Peyer's patch (tissue), 4 donors: ENCODE measurements around the gene SLC9A1. TPM values are rescaled to one million over a fixed set of nuclear protein-coding genes. Genes with fewer than 3 reads are reported as not detected.

Experiments
- DNase-seq, 3 donors: peaks; one replicate each; pipeline ENCODE4 v3.0.0-alpha.2; 2017 to 2019
- H3K27ac ChIP-seq, 4 donors: fragments of 200-600 bp; sonication (generic); one replicate each; pipeline ENCODE4 v1.5.1; 2016 to 2019
- H3K27me3 ChIP-seq, 2 donors: fragments of 200-600 bp; sonication (generic); one replicate each; pipeline ENCODE4 v1.5.1; 2019
- H3K36me3 ChIP-seq, 3 donors: fragments of 200-600 bp; sonication (generic); one replicate each; pipeline ENCODE4 v1.5.1; 2016 to 2019
- H3K4me1 ChIP-seq, 4 donors: fragments of 200-600 bp; sonication (generic); one replicate each; pipeline ENCODE4 v1.5.1; 2016 to 2019
- H3K4me3 ChIP-seq, 4 donors: fragments of 200-600 bp; sonication (generic); 1 replicate in 3 of 4; 2 replicates in 1 of 4; pipeline ENCODE4 v1.5.1; 2016 to 2019; ENCODE audit warnings: mild to moderate bottlenecking in 1 of 4
- H3K9me3 ChIP-seq, 4 donors: fragments of 200-600 bp; sonication (generic); one replicate each; pipeline ENCODE4 v1.5.1; 2016 to 2019; ENCODE audit warnings: mild to moderate bottlenecking in 1 of 4
- POLR2A ChIP-seq, 2 donors: fragments of 450-650 bp; IDR thresholded peaks; one replicate each; pipeline ENCODE4 v1.5.1; 2017; ENCODE audit warnings: antibody characterized with exemption in 2 of 2, mild to moderate bottlenecking in 2 of 2, moderate library complexity in 2 of 2
- total RNA-seq, 4 donors: library from RNA; depleted of rRNA; stranded (reverse); fragments of >200 nt; gene quantifications; one replicate each; pipeline ENCODE4 v1.1.0, GENCODE V29; 2016
- TF ChIP-seq, protein P1 (sequence below), 6 experiments: fragments of 450-650 bp in 4 of 6; fragments of 200-600 bp in 2 of 6; sonication (generic) in 1 of 6; IDR thresholded peaks; one replicate each; pipeline ENCODE4 v1.5.1; 2017 to 2019; ENCODE audit warnings: antibody characterized with exemption in 6 of 6, mild to moderate bottlenecking in 3 of 6, moderate library complexity in 1 of 6

Gene SLC9A1
- total RNA-seq, 4 donors from 2014 or later, result 5.8 to 68.3 (median 48.2) TPM

DNA sequence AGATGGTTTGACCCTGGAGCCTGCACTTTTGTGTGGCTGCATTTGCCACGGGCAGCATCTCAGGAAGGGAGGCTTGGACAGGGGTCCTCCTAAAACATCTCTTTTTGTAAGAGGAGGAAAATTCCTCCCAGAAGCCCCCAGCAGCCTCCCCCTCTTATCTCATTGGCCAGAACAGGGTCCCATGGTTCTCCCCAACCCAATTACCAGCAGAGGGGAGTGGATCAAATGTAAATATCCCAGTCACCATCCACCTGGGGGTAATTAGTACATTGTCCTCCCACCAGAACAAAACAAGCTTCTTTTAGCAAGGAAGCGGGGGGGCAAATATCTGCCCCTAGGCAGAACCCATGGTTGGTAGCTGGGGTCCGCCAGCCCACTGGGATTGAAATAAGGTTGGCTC is 97.5 kb downstream of the SLC9A1 start:
- peak overlapping the region in 1 of 4 donors; percentile 30 for H3K27ac ChIP-seq

DNA sequence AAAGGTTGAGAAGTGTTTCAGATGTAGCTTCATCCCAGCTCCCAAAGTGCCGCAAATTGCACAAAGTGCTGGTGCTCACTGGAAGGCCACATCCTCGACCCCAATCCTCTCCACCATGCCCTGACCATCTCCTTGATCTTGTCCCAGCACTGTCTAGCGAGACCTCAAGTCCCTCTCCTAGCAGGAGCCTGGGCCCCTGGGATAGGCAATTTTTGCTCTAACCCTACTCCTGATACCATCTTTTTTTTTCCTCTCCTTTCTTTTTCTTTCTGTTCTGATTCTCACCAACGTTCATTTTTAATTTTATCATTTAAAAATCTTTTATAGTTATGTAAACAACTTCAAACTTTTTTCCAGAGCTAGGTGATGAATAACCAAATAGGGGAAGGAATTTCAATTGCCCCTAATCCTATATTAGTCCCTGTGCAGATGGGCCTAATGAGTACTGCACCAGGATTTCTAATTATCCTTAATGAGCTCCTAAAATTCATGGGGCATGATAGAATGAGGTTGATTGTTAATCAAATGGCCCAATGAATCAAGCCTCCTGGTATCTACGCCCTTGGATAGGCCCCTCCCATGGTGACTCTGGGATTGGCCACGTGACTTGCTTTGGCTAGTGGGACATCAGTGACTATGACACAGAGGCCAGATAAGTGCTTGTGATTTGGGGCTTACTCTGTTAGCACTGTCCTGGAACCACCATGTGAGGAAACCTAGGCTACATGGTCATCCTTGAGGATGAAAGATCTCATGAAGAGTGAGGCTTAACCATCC is 100.8 kb downstream of the SLC9A1 start:
- TF ChIP-seq, protein P1, sequence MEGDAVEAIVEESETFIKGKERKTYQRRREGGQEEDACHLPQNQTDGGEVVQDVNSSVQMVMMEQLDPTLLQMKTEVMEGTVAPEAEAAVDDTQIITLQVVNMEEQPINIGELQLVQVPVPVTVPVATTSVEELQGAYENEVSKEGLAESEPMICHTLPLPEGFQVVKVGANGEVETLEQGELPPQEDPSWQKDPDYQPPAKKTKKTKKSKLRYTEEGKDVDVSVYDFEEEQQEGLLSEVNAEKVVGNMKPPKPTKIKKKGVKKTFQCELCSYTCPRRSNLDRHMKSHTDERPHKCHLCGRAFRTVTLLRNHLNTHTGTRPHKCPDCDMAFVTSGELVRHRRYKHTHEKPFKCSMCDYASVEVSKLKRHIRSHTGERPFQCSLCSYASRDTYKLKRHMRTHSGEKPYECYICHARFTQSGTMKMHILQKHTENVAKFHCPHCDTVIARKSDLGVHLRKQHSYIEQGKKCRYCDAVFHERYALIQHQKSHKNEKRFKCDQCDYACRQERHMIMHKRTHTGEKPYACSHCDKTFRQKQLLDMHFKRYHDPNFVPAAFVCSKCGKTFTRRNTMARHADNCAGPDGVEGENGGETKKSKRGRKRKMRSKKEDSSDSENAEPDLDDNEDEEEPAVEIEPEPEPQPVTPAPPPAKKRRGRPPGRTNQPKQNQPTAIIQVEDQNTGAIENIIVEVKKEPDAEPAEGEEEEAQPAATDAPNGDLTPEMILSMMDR (IDR thresholded peaks at IDR 0.05), result no peak
- no peak for TF ChIP-seq POLR2A (IDR thresholded peaks at IDR 0.05)
- H3K9me3 ChIP-seq, result no peaks in the 10 kb centered on the region

More for the DNA sequence above, 97.5 kb downstream of the SLC9A1 start:
- peaks cover 0 to 8% (median 0%) of the 10 kb centered on the region in 4 donors for H3K4me1 ChIP-seq
- H3K4me3 ChIP-seq, result no peak overlapping the region
- no peak for DNase-seq
- TF ChIP-seq POLR2A (IDR thresholded peaks at IDR 0.05), result no peak
- no peaks in the 10 kb centered on the region for H3K27me3 ChIP-seq
- H3K36me3 ChIP-seq, result no peaks in the 10 kb centered on the region
- no peaks in the 10 kb centered on the region for H3K9me3 ChIP-seq

DNA sequence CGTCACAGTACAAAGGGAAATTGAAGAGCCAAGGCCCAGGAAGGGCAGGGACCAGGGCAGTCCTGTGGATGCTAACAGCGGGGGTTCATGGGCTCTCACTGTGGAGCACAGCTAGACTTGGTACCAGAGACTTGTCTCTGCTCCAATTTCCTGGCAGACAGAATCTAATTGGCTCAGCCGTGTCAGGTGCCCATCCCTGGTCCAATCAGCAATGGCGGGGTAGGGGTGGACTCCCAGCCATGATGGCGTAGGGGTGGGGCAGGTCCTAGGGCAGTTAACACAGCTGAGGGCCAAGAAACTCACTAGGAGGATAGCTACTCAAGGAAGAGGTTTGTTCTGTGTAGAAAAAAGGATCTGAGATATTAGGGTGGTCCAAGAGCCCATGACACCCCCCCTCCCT is 102.4 kb downstream of the SLC9A1 start:
- no peaks in the 10 kb centered on the region for H3K36me3 ChIP-seq
- no peak for TF ChIP-seq POLR2A (IDR thresholded peaks at IDR 0.05)
- TF ChIP-seq, protein P1 (IDR thresholded peaks at IDR 0.05), result no peak
- H3K27me3 ChIP-seq, result no peaks in the 10 kb centered on the region
- DNase-seq, result no peak
- no peaks in the 10 kb centered on the region for H3K9me3 ChIP-seq
- peaks cover 0 to 2% (median 0%) of the 10 kb centered on the region in 4 donors for H3K4me1 ChIP-seq
- no peak overlapping the region for H3K4me3 ChIP-seq
- H3K27ac ChIP-seq, result no peak overlapping the region

More for the DNA sequence above, 100.8 kb downstream of the SLC9A1 start:
- H3K27me3 ChIP-seq, result no peaks in the 10 kb centered on the region
- peaks cover 0 to 8% (median 0%) of the 10 kb centered on the region in 4 donors for H3K4me1 ChIP-seq
- no peaks in the 10 kb centered on the region for H3K36me3 ChIP-seq
- no peak overlapping the region for H3K4me3 ChIP-seq
- no peak overlapping the region for H3K27ac ChIP-seq
- no peak for DNase-seq

DNA sequence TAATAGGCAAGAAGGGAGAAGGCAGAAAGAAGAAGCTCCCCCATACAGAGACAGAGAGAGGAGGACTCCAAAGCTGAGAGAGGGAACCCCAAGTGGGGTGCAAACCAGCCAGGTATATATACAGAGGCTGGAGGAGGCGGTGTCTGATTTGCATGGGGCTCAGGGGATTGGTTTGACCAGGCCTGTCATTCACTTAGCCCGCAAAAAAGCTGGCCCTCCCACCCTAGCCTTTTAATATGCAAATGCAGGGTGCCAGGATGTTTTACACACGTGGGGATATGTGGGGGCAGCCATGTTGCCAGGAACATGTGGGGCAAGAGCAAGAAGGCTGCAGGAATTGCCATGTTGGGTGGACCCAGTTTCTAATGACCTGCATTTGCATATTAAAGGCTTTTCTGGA is 105.3 kb downstream of the SLC9A1 start:
- Histone ChIP-seq H3K36me3 (no peaks in the 10 kb centered on the region), H3K27ac (no peak overlapping the region), H3K4me1 (peaks cover 0 to 10% (median 6%) of the 10 kb centered on the region in 4 donors), H3K27me3 (no peaks in the 10 kb centered on the region), H3K9me3 (no peaks in the 10 kb centered on the region), H3K4me3 (no peak overlapping the region)
- TF ChIP-seq POLR2A (IDR thresholded peaks at IDR 0.05), result no peak
- TF ChIP-seq, protein P1 (IDR thresholded peaks at IDR 0.05), result no peak
- no peak for DNase-seq

DNA sequence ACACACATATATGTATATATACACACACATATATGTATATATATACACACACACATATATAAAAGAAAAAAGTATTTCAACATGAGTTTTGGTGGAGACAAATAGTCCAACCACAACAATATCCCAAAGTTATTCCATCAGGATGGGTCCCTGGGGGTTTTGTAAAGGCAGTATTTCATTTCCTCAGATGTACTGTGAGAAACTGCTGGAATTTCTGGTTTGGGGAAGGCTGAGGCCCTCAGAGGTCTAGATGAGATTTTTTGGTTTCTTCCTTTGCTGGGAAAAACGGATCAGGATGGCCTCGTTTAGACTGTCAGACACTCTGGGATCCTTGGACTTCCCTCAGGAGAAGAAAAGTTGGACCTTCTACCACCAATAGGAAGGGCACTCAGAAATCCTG is 105.8 kb downstream of the SLC9A1 start:
- TF ChIP-seq POLR2A (IDR thresholded peaks at IDR 0.05), result no peak
- TF ChIP-seq, protein P1 (IDR thresholded peaks at IDR 0.05), result no peak
- Histone ChIP-seq H3K4me1 (peaks cover 0 to 10% (median 6%) of the 10 kb centered on the region in 4 donors), H3K9me3 (no peaks in the 10 kb centered on the region), H3K4me3 (no peak overlapping the region), H3K36me3 (no peaks in the 10 kb centered on the region), H3K27me3 (no peaks in the 10 kb centered on the region), H3K27ac (no peak overlapping the region)
- no peak for DNase-seq

Other genes with a start within 250 kb of the SLC9A1 start
- gene NR0B2, start 241.2 kb downstream of the SLC9A1 start, total RNA-seq, result 10 to 100 TPM in 3 of 4 donors, not detected in 1; 16.2 to 46.4 (median 30.7) TPM
- 10 to 100 TPM; 27.8 to 53.6 (median 31.7) TPM for gene NUDC, start 233.4 kb downstream of the SLC9A1 start, total RNA-seq
- 10 to 100 TPM; 13.2 to 40.1 (median 31.8) TPM for gene KDF1, start 194.7 kb downstream of the SLC9A1 start, total RNA-seq
- gene TRNP1, start 161.4 kb downstream of the SLC9A1 start, total RNA-seq, result 10 to 100 TPM in 1 of 4 donors, 1 to 10 TPM in 2, not detected in 1; 1.9 to 12.2 (median 3.2) TPM
- gene TENT5B, start 142.3 kb downstream of the SLC9A1 start, total RNA-seq, result 1 to 10 TPM in 1 of 4 donors, under 1 TPM in 2, not detected in 1; 0.70 to 5.1 (median 0.80) TPM
- 10 to 100 TPM; 30.5 to 53.3 (median 40.7) TPM for gene WDTC1, start 79.5 kb upstream of the SLC9A1 start, total RNA-seq
- gene TMEM222, start 167.0 kb upstream of the SLC9A1 start, total RNA-seq, result 10 to 100 TPM in 3 of 4 donors, 1 to 10 TPM in 1; 9.9 to 30.8 (median 25.4) TPM
- 10 to 100 TPM in 1 of 4 donors, 1 to 10 TPM in 3; 9.0 to 37.1 (median 9.5) TPM for gene SYTL1, start 186.9 kb upstream of the SLC9A1 start, total RNA-seq
- gene MAP3K6, start 211.8 kb upstream of the SLC9A1 start, total RNA-seq, result 100 to 1,000 TPM in 1 of 4 donors, 10 to 100 TPM in 2, 1 to 10 TPM in 1; 6.3 to 124 (median 34.1) TPM
- gene FCN3, start 219.7 kb upstream of the SLC9A1 start, total RNA-seq, result not detected
- gene CD164L2, start 228.2 kb upstream of the SLC9A1 start, total RNA-seq, result not detected
- gene GPR3, start 237.5 kb upstream of the SLC9A1 start, total RNA-seq, result not detected